ENCODE data around the gene CABP1. TPM values are rescaled to one million over a fixed set of nuclear protein-coding genes. Genes with fewer than 3 reads are reported as not detected.

Gene CABP1
- total RNA-seq, 1 experiment from 2014 or later: 3.0 TPM

GRCh38 chr12:120705618-120706017, 65.2 kb downstream of the CABP1 start:
- no CpG with 5 or more reads among the region's 1 CpG for whole genome bisulfite sequencing (ENCODE audit: extremely low coverage, insufficient read length, low lambda C conversion rate)
- H3K27ac Mint-ChIP-seq: peak overlapping the region in 2 of 3 experiments; percentile 34 to 48; a peak in 1 of 7 replicates

More at GRCh38 chr12:120705618-120706017, 65.2 kb downstream of the CABP1 start:
- no peak overlapping the region for H4K91ac ChIP-seq (ENCODE audit: insufficient read length, low read depth, low read length)
- H2BK12ac ChIP-seq (ENCODE audit: insufficient read length, low read depth, low read length): no peak overlapping the region
- H4K8ac ChIP-seq (replicated peaks; ENCODE audit: insufficient read length, low read depth, low read length): no peak overlapping the region
- H3T11ph ChIP-seq (ENCODE audit: low read length): no peak overlapping the region
- no peak overlapping the region for H3K23ac ChIP-seq (ENCODE audit: insufficient read length, low read depth, low read length)
- no peaks in the 10 kb centered on the region for H3K79me1 ChIP-seq (ENCODE audit: insufficient read depth, low read depth, low read length, poor library complexity, severe bottlenecking)
- no peak overlapping the region for H3K56ac ChIP-seq (ENCODE audit: insufficient read length, low read depth, low read length)
- H3K79me2 ChIP-seq (ENCODE audit: insufficient read depth, low read length): no peaks in the 10 kb centered on the region
- H3K18ac ChIP-seq (ENCODE audit: insufficient read length, low read depth, low read length): no peak overlapping the region
- TF ChIP-seq CTCF (conservative IDR thresholded peaks at IDR 0.05): no peak
- H3K36me3 Mint-ChIP-seq (ENCODE audit: insufficient read depth in 1 of 3, low read depth in 3 of 3): peaks cover 13 to 26% (median 22%) of the 10 kb centered on the region in 3 experiments; a peak in 6 of 7 replicates
- H3K27ac ChIP-seq (ENCODE audit: insufficient read length, low read depth, low read length): no peak overlapping the region
- no peak for DNase-seq
- no peak overlapping the region for H2AFZ ChIP-seq (ENCODE audit: low read length)
- no peak overlapping the region for H2BK15ac ChIP-seq (ENCODE audit: low read depth, low read length)
- H4K5ac ChIP-seq (ENCODE audit: insufficient read length, low read depth, low read length): no peak overlapping the region
- no peak overlapping the region for H3K9ac ChIP-seq (ENCODE audit: extremely low read depth, insufficient read length, low read length)
- H2AK5ac ChIP-seq (ENCODE audit: insufficient read length, low read length): no peak overlapping the region
- no peak overlapping the region for H3K4me3 Mint-ChIP-seq
- H3K4me1 ChIP-seq (ENCODE audit: insufficient read depth, low read length): no peaks in the 10 kb centered on the region; the same call in 1 of the 2 replicates
- H3K4ac ChIP-seq (ENCODE audit: low read depth, low read length): no peak overlapping the region
- no peaks in the 10 kb centered on the region for H4K20me1 ChIP-seq (ENCODE audit: control insufficient read depth, insufficient read depth, insufficient read length)
- H3K27me3 ChIP-seq (ENCODE audit: insufficient read depth, low read length): no peaks in the 10 kb centered on the region
- H3K9me3 ChIP-seq (ENCODE audit: control insufficient read depth, low read depth, low read length): no peaks in the 10 kb centered on the region
- H3K23me2 ChIP-seq (ENCODE audit: insufficient read length, low read depth, low read length, poor library complexity, severe bottlenecking): no peaks in the 10 kb centered on the region
- H2BK20ac ChIP-seq (ENCODE audit: low read depth, low read length, poor library complexity, severe bottlenecking): no peak overlapping the region
- no peak overlapping the region for H2BK120ac ChIP-seq (ENCODE audit: low read depth, low read length, poor library complexity, severe bottlenecking)
- H3K27me3 Mint-ChIP-seq (ENCODE audit: low read depth): no peaks in the 10 kb centered on the region
- no peaks in the 10 kb centered on the region for H3K9me3 Mint-ChIP-seq
- no peak overlapping the region for H3K14ac ChIP-seq (ENCODE audit: insufficient read depth, low read length)
- H3K4me1 Mint-ChIP-seq: peaks cover 6% of the 10 kb centered on the region in 2 experiments
- no peak overlapping the region for H3K4me2 ChIP-seq (ENCODE audit: insufficient read depth, insufficient read length, low read length)
- H2BK5ac ChIP-seq (ENCODE audit: insufficient read length, low read length): no peak overlapping the region
